Loucy (cell line): ENCODE data around the gene AQP9.

Experiments used
- H2AFZ ChIP-seq: fragments of 200-600 bp; sonication (generic); 2 replicates; pipeline ENCODE4 v1.6.0; 2016; ENCODE audit warnings: antibody characterized with exemption, mild to moderate bottlenecking, low read length, moderate library complexity
- H3F3A ChIP-seq: fragments of 200-600 bp; 2 replicates; pipeline ENCODE4 v1.6.0; 2016; ENCODE audit warnings: antibody characterized with exemption, low read depth, mild to moderate bottlenecking
- H3K27me3 ChIP-seq: fragments of 200-600 bp; sonication (generic); 2 replicates; pipeline ENCODE4 v1.6.1; 2014; ENCODE audit warnings: low read length, mild to moderate bottlenecking; ENCODE audit not compliant: insufficient read depth, poor library complexity, severe bottlenecking
- H3K36me3 ChIP-seq: fragments of 200-600 bp; sonication (generic); 2 replicates; pipeline ENCODE4 v1.6.1; 2016; ENCODE audit warnings: low read length; ENCODE audit not compliant: insufficient read depth
- H3K4me1 ChIP-seq: fragments of 200-600 bp; sonication (generic); 2 replicates; pipeline ENCODE4 v1.5.1; 2014; ENCODE audit warnings: low read length, mild to moderate bottlenecking; ENCODE audit not compliant: insufficient read depth, poor library complexity, severe bottlenecking
- H3K4me2 ChIP-seq: fragments of 200-600 bp; sonication (generic); 2 replicates; pipeline ENCODE4 v1.6.0; 2014; ENCODE audit warnings: antibody characterized with exemption, low read length, low read depth, mild to moderate bottlenecking; ENCODE audit not compliant: poor library complexity, severe bottlenecking
- H3K4me3 ChIP-seq: fragments of 200-600 bp; sonication (generic); 2 replicates; pipeline ENCODE4 v1.5.1; 2014; ENCODE audit warnings: low read length, mild to moderate bottlenecking, mixed read lengths; ENCODE audit not compliant: poor library complexity, severe bottlenecking
- H3K79me2 ChIP-seq: fragments of 200-600 bp; sonication (generic); 2 replicates; pipeline ENCODE4 v1.6.1; 2014; ENCODE audit warnings: low read length; ENCODE audit not compliant: insufficient read depth
- H3K9ac ChIP-seq: fragments of 200-600 bp; sonication (generic); 2 replicates; pipeline ENCODE4 v1.6.0; 2014; ENCODE audit warnings: mild to moderate bottlenecking, low read depth, low read length, moderate library complexity; ENCODE audit not compliant: poor library complexity, severe bottlenecking
- H3K9me2 ChIP-seq: fragments of 200-600 bp; sonication (generic); replicated peaks from 2 replicates; pipeline ENCODE4 v1.6.1; 2016; ENCODE audit warnings: low read depth, low read length, mixed read lengths
- H3K9me3 ChIP-seq: fragments of 200-600 bp; sonication (generic); 2 replicates; pipeline ENCODE4 v1.6.1; 2014; ENCODE audit warnings: mild to moderate bottlenecking, antibody characterized with exemption, low read length, low read depth; ENCODE audit not compliant: insufficient read depth
- H4K20me1 ChIP-seq: fragments of 200-600 bp; sonication (generic); 2 replicates; pipeline ENCODE4 v1.6.0; 2014; ENCODE audit warnings: antibody characterized with exemption, low read length, mild to moderate bottlenecking; ENCODE audit not compliant: insufficient read depth, poor library complexity, severe bottlenecking
- CTCF ChIP-seq: fragments of 200-600 bp; sonication (generic); conservative IDR thresholded peaks from 2 replicates; pipeline ENCODE4 v1.5.1; 2014; ENCODE audit warnings: mild to moderate bottlenecking, antibody characterized with exemption, low read length
- EZH2phosphoT487 ChIP-seq: fragments of 200-600 bp; IDR thresholded peaks from 2 replicates; pipeline ENCODE4 v1.6.1; 2018; ENCODE audit warnings: antibody characterized with exemption, mild to moderate bottlenecking, moderate library complexity, borderline replicate concordance

AQP9 gene

DNA sequence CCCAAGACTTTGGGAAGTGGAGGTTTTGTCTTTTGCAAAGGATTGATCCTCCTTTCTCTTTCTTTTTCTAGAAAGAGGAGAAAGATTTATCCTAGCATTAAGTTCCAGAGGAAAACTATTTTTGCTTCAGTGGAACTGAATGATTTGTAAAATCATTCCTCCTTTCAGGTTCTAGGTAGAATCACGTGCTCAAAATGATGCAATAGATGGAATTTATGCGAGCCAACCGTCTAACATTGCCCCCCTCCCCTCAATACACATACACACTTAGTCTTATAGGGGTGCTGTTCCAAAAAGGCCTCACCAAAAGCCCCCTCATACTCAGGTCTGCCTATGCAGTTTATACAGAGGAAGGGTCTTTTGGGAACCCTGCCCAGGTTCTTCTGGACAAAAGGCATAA is 85.3 kb downstream of the AQP9 start:
- Histone ChIP-seq H3F3A (no peaks in the 10 kb centered on the region), H3K36me3 (no peaks in the 10 kb centered on the region), H3K4me3 (no peak overlapping the region), H3K4me2 (peak overlapping the region; percentile 14), H3K79me2 (no peaks in the 10 kb centered on the region), H3K9me3 (no peaks in the 10 kb centered on the region), H3K27me3 (no peaks in the 10 kb centered on the region), H3K9me2 (no peaks in the 10 kb centered on the region), H4K20me1 (no peaks in the 10 kb centered on the region), H2AFZ (no peak overlapping the region), H3K4me1 (peaks cover 29% of the 10 kb centered on the region), H3K9ac (no peak overlapping the region)
- no peak for TF ChIP-seq CTCF
- TF ChIP-seq EZH2phosphoT487 = no peak

DNA sequence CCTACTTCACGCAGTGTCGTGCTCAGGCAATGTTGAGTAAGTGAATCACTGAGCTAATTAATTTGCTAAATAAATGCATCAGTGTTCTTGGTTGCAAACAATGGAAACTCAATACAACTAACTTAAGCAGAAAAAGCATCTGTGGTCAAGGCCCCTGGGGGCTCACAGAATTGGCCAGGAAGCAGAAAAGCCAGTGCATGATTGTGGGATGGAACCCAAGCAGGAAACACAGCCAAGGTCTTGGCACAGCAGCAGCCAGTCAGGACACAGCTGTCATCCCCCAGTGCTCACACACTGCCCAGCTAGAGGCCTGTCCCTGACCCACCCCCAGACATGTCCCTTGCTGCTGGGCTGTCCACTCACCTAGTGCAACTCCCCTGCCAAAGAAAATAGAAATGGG is 85.9 kb downstream of the AQP9 start:
- no peaks in the 10 kb centered on the region for H3K79me2 ChIP-seq
- no peaks in the 10 kb centered on the region for H3K9me3 ChIP-seq
- H3K4me1 ChIP-seq = peaks cover 29% of the 10 kb centered on the region
- H2AFZ ChIP-seq = no peak overlapping the region
- peak overlapping the region; percentile 14 for H3K4me2 ChIP-seq
- no peaks in the 10 kb centered on the region for H3K9me2 ChIP-seq
- H3K4me3 ChIP-seq = no peak overlapping the region
- no peak for TF ChIP-seq EZH2phosphoT487
- TF ChIP-seq CTCF = no peak
- no peaks in the 10 kb centered on the region for H3K36me3 ChIP-seq
- no peak overlapping the region for H3K9ac ChIP-seq
- no peaks in the 10 kb centered on the region for H3K27me3 ChIP-seq
- H4K20me1 ChIP-seq = no peaks in the 10 kb centered on the region
- no peaks in the 10 kb centered on the region for H3F3A ChIP-seq

DNA sequence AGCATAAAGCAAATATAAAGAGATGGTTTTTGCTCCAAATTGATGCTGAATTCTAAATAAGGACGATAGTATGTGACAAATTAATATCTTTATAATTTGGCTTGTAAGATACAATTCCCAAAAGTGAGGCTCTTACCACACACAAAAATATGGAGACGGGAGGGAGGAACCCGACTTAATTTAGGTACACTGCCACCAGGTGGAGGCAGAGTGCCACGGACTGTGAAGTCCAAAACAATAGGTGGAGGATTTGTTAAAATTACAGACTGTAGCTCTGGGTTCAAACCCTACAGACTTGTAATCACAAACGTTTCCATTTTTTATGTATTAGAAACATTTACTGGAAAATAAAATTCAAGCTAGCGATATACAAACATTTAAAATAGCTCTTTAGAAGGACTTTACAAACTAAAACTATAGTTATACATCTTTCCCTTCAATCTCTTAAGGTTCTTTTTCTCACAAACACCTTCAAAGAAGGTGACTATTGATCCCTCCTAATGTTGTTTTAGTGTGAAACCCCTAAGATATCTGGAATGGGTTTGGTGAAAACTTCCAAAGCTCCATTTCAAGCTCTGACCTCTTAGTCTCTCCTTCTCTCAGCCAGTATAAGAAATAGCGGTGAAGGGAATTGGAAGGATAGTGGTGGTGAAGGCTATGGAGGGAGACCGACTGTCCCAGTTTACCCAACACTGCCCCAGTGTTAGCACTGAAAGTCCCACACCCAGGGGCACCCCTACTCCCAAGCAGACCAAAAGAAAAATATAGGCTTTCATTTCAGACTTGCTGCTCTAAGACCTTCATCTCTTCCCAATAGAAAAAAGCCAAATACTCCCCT is 89.7 kb downstream of the AQP9 start:
- peak; percentile 96 for TF ChIP-seq CTCF
- no peak for TF ChIP-seq EZH2phosphoT487
- no peak overlapping the region for H3K4me2 ChIP-seq
- no peaks in the 10 kb centered on the region for H3K27me3 ChIP-seq
- no peaks in the 10 kb centered on the region for H3K9me2 ChIP-seq
- no peaks in the 10 kb centered on the region for H3K9me3 ChIP-seq
- no peak overlapping the region for H3K4me3 ChIP-seq
- H2AFZ ChIP-seq = no peak overlapping the region
- H3K79me2 ChIP-seq = no peaks in the 10 kb centered on the region
- H4K20me1 ChIP-seq = no peaks in the 10 kb centered on the region
- H3F3A ChIP-seq = no peaks in the 10 kb centered on the region
- H3K9ac ChIP-seq = no peak overlapping the region
- no peaks in the 10 kb centered on the region for H3K36me3 ChIP-seq
- H3K4me1 ChIP-seq = peaks cover 16% of the 10 kb centered on the region
